Stimulated activated CD8-positive, alpha-beta memory T cell treated with anti-CD3 and anti-CD28 coated beads, Interleukin-15, amount 100 ng/mL, for 48 hours (primary cell): Measurements from ENCODE around the gene OPHN1.
"Not testable (repeated sequence)": the region's sequence is repeated elsewhere in the genome, so short reads cannot be mapped to it uniquely, and the experiment has no call there.

Experiments used
- DNase-seq, 2 donors: peaks; one replicate each; pipeline ENCODE4 v3.0.0-alpha.2; 2020; ENCODE audit warnings: low read depth in 2 of 2

The OPHN1 gene

GRCh38 chrX:68363984-68364383, 69.3 kb downstream of the OPHN1 start:
- no peak for DNase-seq

GRCh38 chrX:68358679-68359078, 74.6 kb downstream of the OPHN1 start:
- no peak for DNase-seq

GRCh38 chrX:68355629-68355920, 77.7 kb downstream of the OPHN1 start:
- DNase-seq = no peak

GRCh38 chrX:68354879-68355628, 78.2 kb downstream of the OPHN1 start:
- no peak for DNase-seq

- no peak for DNase-seq
Observed at GRCh38 chrX:68345025-68345424, 88.3 kb downstream of the OPHN1 start.

- no peak for DNase-seq
Observed at GRCh38 chrX:68343551-68343950, 89.7 kb downstream of the OPHN1 start.

GRCh38 chrX:68332201-68332731, 101.0 kb downstream of the OPHN1 start:
- no peak for DNase-seq

GRCh38 chrX:68326841-68327240, 106.5 kb downstream of the OPHN1 start:
- DNase-seq = not testable (repeated sequence)

GRCh38 chrX:68307769-68308168, 125.5 kb downstream of the OPHN1 start:
- DNase-seq = no peak

- no peak for DNase-seq
Observed at GRCh38 chrX:68304602-68305001, 128.7 kb downstream of the OPHN1 start.

GRCh38 chrX:68299898-68300297, 133.4 kb downstream of the OPHN1 start:
- DNase-seq = no peak

GRCh38 chrX:68292471-68292870, 140.8 kb downstream of the OPHN1 start:
- no peak for DNase-seq

GRCh38 chrX:68288127-68288526, 145.2 kb downstream of the OPHN1 start:
- no peak for DNase-seq

GRCh38 chrX:68287419-68287818, 145.9 kb downstream of the OPHN1 start:
- DNase-seq = no peak

GRCh38 chrX:68286980-68287379, 146.3 kb downstream of the OPHN1 start:
- DNase-seq = no peak

- no peak for DNase-seq
Observed at GRCh38 chrX:68286076-68286475, 147.2 kb downstream of the OPHN1 start.

- DNase-seq = no peak
Observed at GRCh38 chrX:68284281-68284904, 148.9 kb downstream of the OPHN1 start.

GRCh38 chrX:68273887-68274286, 159.4 kb downstream of the OPHN1 start:
- DNase-seq = no peak

- DNase-seq = not testable (repeated sequence)
Observed at GRCh38 chrX:68264793-68265192, 168.5 kb downstream of the OPHN1 start.

- no peak for DNase-seq
Observed at GRCh38 chrX:68261060-68261672, 172.1 kb downstream of the OPHN1 start.

GRCh38 chrX:68256990-68257389, 176.3 kb downstream of the OPHN1 start:
- no peak for DNase-seq

GRCh38 chrX:68254738-68255645, 178.3 kb downstream of the OPHN1 start:
- no peak for DNase-seq
